ENCODE results near the gene TSEN15.

Gene TSEN15

GRCh38 chr1:184023171-184023570 lies 28.4 kb upstream of the TSEN15 start:
- TF ChIP-seq CTCF (IDR thresholded peaks at IDR 0.05), result no peak

- no peak for TF ChIP-seq CTCF (IDR thresholded peaks at IDR 0.05)
Measured at GRCh38 chr1:184025242-184025675, 26.3 kb upstream of the TSEN15 start.

GRCh38 chr1:184027826-184028695 lies 23.5 kb upstream of the TSEN15 start:
- TF ChIP-seq CTCF (IDR thresholded peaks at IDR 0.05), result no peak

GRCh38 chr1:184028854-184029623 lies 22.5 kb upstream of the TSEN15 start:
- no peak for TF ChIP-seq CTCF (IDR thresholded peaks at IDR 0.05)

GRCh38 chr1:184030433-184031091 lies 21.0 kb upstream of the TSEN15 start:
- TF ChIP-seq CTCF (IDR thresholded peaks at IDR 0.05), result no peak

- no peak for TF ChIP-seq CTCF (IDR thresholded peaks at IDR 0.05)
Measured at GRCh38 chr1:184031092-184031408, 20.5 kb upstream of the TSEN15 start.

GRCh38 chr1:184031409-184032107 lies 20.0 kb upstream of the TSEN15 start:
- TF ChIP-seq CTCF (IDR thresholded peaks at IDR 0.05), result no peak
